ENCODE measurements around the gene LRRC23.

The LRRC23 gene

GRCh38 chr12:6957741-6958608 is 53.4 kb downstream of the LRRC23 start:
- no peak for DNase-seq

- DNase-seq, result no peak
These were observed 54.0 kb downstream of the LRRC23 start for GRCh38 chr12:6958609-6959057.

- no peak for DNase-seq
These were observed 54.6 kb downstream of the LRRC23 start for GRCh38 chr12:6959058-6959804.

- DNase-seq, result no peak
These were observed 55.4 kb downstream of the LRRC23 start for GRCh38 chr12:6959805-6960592.

- no peak for DNase-seq
These were observed 56.1 kb downstream of the LRRC23 start for GRCh38 chr12:6960593-6961277.

- no peak for DNase-seq
These were observed 56.7 kb downstream of the LRRC23 start for GRCh38 chr12:6961278-6961694.

GRCh38 chr12:6961695-6962284 is 57.2 kb downstream of the LRRC23 start:
- DNase-seq, result peak; percentile 24

GRCh38 chr12:6962285-6963015 is 57.8 kb downstream of the LRRC23 start:
- no peak for DNase-seq

GRCh38 chr12:6963016-6963731 is 58.6 kb downstream of the LRRC23 start:
- DNase-seq, result no peak

Data from NCI-H748 treated with DMSO at 0.1 percent for 48 hours (cell line).